ENCODE measurements around the gene RFX8. TPM values are rescaled to one million over a fixed set of nuclear protein-coding genes. Genes with fewer than 3 reads are reported as not detected.
"Not testable (repeated sequence)": the region's sequence is repeated elsewhere in the genome, so short reads cannot be mapped to it uniquely, and the experiment has no call there.

Gene RFX8
- total RNA-seq, 1 donor, result 0.81 TPM

- no peak for DNase-seq (ENCODE audit: low read depth in 2 of 3, low spot score in 2 of 3)
These were observed 119.4 kb downstream of the RFX8 start for GRCh38 chr2:101355401-101356054.

GRCh38 chr2:101354420-101355311 is 120.2 kb downstream of the RFX8 start:
- DNase-seq (ENCODE audit: low read depth in 2 of 3, low spot score in 2 of 3), result no peak

GRCh38 chr2:101352631-101353030 is 122.3 kb downstream of the RFX8 start:
- not testable (repeated sequence) for DNase-seq (ENCODE audit: low read depth in 2 of 3, low spot score in 2 of 3)

GRCh38 chr2:101351207-101351606 is 123.7 kb downstream of the RFX8 start:
- DNase-seq (ENCODE audit: low read depth in 2 of 3, low spot score in 2 of 3), result no peak

GRCh38 chr2:101349893-101350662 is 124.8 kb downstream of the RFX8 start:
- DNase-seq (ENCODE audit: low read depth in 2 of 3, low spot score in 2 of 3), result peak in 2 of 3 donors; percentile 34 to 48

- no peak for DNase-seq (ENCODE audit: low read depth in 2 of 3, low spot score in 2 of 3)
These were observed 126.0 kb downstream of the RFX8 start for GRCh38 chr2:101348883-101349282.

Other genes with a start within 250 kb of the RFX8 start
- 36.6 TPM for gene CNOT11, start 222.2 kb downstream of the RFX8 start, total RNA-seq
- gene RNF149, start 166.4 kb downstream of the RFX8 start, total RNA-seq, result 59.2 TPM
- 0.27 TPM for gene CREG2, start 87.6 kb downstream of the RFX8 start, total RNA-seq
- 19.7 TPM for gene MAP4K4, start 222.6 kb upstream of the RFX8 start, total RNA-seq